ENCODE results near the gene STOX1. TPM values are rescaled to one million over a fixed set of nuclear protein-coding genes. Genes with fewer than 3 reads are reported as not detected.

Gene STOX1
- total and polyA plus RNA-seq, 2 of the 13 experiments (the other 11 are each of a cell fraction or from before 2014, with no cell fraction given) = 2.5 to 6.0 TPM

GRCh38 chr10:68900427-68901104 lies 73.2 kb downstream of the STOX1 start (continued):
- no peak for TF ChIP-seq BCLAF1 (IDR thresholded peaks at IDR 0.05)
- peak; percentile 90 for TF ChIP-seq AGO2 (optimal IDR thresholded peaks at IDR 0.05; ENCODE audit: low read depth, low read length)
- TF ChIP-seq ZBTB7B (CRISPR knock-in tag; IDR thresholded peaks at IDR 0.05) = peak; percentile 93
- TF ChIP-seq ETV5 (CRISPR knock-in tag; IDR thresholded peaks at IDR 0.05; ENCODE audit: borderline replicate concordance) = peak; percentile 83
- TF ChIP-seq, protein P1, sequence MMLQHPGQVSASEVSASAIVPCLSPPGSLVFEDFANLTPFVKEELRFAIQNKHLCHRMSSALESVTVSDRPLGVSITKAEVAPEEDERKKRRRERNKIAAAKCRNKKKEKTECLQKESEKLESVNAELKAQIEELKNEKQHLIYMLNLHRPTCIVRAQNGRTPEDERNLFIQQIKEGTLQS (CRISPR knock-in tag; IDR thresholded peaks at IDR 0.05) = peak; percentile 61; the same call in 1 of the 2 replicates
- peak; percentile 82; the same call in 1 of the 2 replicates for TF ChIP-seq JUN (CRISPR knock-in tag; IDR thresholded peaks at IDR 0.05)
- TF ChIP-seq ZFP82 (CRISPR knock-in tag; IDR thresholded peaks at IDR 0.05; ENCODE audit: borderline replicate concordance) = peak; percentile 28; the same call in 1 of the 2 replicates
- TF ChIP-seq KAT2B (IDR thresholded peaks at IDR 0.05; ENCODE audit: borderline replicate concordance, low read depth, low read length) = no peak
- 0 out of 2 replicates have a peak, but pooled peaks have one; percentile 75 for TF ChIP-seq ZNF761 (CRISPR knock-in tag; conservative IDR thresholded peaks at IDR 0.05)
- no peak for TF ChIP-seq ZNF10 (CRISPR knock-in tag; IDR thresholded peaks at IDR 0.05; ENCODE audit: borderline replicate concordance, low read depth)
- TF ChIP-seq SOX6 (IDR thresholded peaks at IDR 0.05) = no peak
- no peak; the same call in none of the 2 replicates for TF ChIP-seq SOX6 (CRISPR knock-in tag; IDR thresholded peaks at IDR 0.05)
- TF ChIP-seq MAFG (CRISPR knock-in tag; IDR thresholded peaks at IDR 0.05) = no peak
- TF ChIP-seq, protein P2, sequence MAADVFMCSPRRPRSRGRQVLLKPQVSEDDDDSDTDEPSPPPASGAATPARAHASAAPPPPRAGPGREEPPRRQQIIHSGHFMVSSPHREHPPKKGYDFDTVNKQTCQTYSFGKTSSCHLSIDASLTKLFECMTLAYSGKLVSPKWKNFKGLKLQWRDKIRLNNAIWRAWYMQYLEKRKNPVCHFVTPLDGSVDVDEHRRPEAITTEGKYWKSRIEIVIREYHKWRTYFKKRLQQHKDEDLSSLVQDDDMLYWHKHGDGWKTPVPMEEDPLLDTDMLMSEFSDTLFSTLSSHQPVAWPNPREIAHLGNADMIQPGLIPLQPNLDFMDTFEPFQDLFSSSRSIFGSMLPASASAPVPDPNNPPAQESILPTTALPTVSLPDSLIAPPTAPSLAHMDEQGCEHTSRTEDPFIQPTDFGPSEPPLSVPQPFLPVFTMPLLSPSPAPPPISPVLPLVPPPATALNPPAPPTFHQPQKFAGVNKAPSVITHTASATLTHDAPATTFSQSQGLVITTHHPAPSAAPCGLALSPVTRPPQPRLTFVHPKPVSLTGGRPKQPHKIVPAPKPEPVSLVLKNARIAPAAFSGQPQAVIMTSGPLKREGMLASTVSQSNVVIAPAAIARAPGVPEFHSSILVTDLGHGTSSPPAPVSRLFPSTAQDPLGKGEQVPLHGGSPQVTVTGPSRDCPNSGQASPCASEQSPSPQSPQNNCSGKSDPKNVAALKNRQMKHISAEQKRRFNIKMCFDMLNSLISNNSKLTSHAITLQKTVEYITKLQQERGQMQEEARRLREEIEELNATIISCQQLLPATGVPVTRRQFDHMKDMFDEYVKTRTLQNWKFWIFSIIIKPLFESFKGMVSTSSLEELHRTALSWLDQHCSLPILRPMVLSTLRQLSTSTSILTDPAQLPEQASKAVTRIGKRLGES (CRISPR knock-in tag; IDR thresholded peaks at IDR 0.05; ENCODE audit: borderline replicate concordance) = no peak; the same call in 1 of the 2 replicates
- peak; percentile 89 for TF ChIP-seq ZNF556 (CRISPR knock-in tag; IDR thresholded peaks at IDR 0.05; ENCODE audit: borderline replicate concordance)
- peak; percentile 54 for TF ChIP-seq FOXO1 (CRISPR knock-in tag; IDR thresholded peaks at IDR 0.05)
- no peak for TF ChIP-seq SMARCC2 (IDR thresholded peaks at IDR 0.05)
- TF ChIP-seq HNF4G (IDR thresholded peaks at IDR 0.05; ENCODE audit: borderline replicate concordance, low read depth, low read length) = no peak
- TF ChIP-seq HNF4G (CRISPR knock-in tag; IDR thresholded peaks at IDR 0.05; ENCODE audit: borderline replicate concordance, low read depth) = 0 out of 2 replicates have a peak, but pooled peaks have one; percentile 48
- TF ChIP-seq AFF4 (CRISPR knock-in tag; IDR thresholded peaks at IDR 0.05) = no peak
